K562 (cell line): ENCODE measurements around the gene SLC30A7. TPM values are rescaled to one million over a fixed set of nuclear protein-coding genes. Genes with fewer than 3 reads are reported as not detected.
A peak's percentile ranks its signal among the peaks of the same experiment; 100 is the strongest.

Source experiments
- CBX5 ChIP-seq: IDR thresholded peaks from 2 replicates; pipeline ENCODE4 v1.6.1; 2014; ENCODE audit warnings: low read depth, borderline replicate concordance
- HDAC1 ChIP-seq, 2 experiments: fragments of 450-650 bp; IDR thresholded peaks; 2 replicates each; pipeline ENCODE4 v1.6.1; 2016 to 2017; ENCODE audit warnings: inconsistent platforms in 1 of 2, mild to moderate bottlenecking in 1 of 2, moderate library complexity in 1 of 2
- HDGF ChIP-seq: fragments of 450-650 bp; IDR thresholded peaks from 2 replicates; pipeline ENCODE4 v1.6.1; 2016
- KHSRP ChIP-seq: fragments of 450-650 bp; IDR thresholded peaks from 2 replicates; pipeline ENCODE4 v1.6.1; 2017
- NELFE ChIP-seq: IDR thresholded peaks from 2 replicates; pipeline ENCODE4 v1.6.1; 2011; ENCODE audit warnings: mild to moderate bottlenecking; ENCODE audit not compliant: insufficient read depth, insufficient read length
- PCBP2 ChIP-seq: fragments of 200-400 bp; formaldehyde crosslinking; IDR thresholded peaks from 2 replicates; pipeline ENCODE4 v1.6.1; 2018; ENCODE audit warnings: low read length, low read depth, mild to moderate bottlenecking, moderate library complexity; ENCODE audit not compliant: poor library complexity, severe bottlenecking
- PHF8 ChIP-seq: fragments of 200-600 bp; sonication (generic); IDR thresholded peaks from 2 replicates; pipeline ENCODE4 v1.6.1; 2012; ENCODE audit warnings: mixed run types, mild to moderate bottlenecking, inconsistent platforms, low read length, moderate library complexity, borderline replicate concordance
- RCOR1 ChIP-seq, 2 experiments: IDR thresholded peaks; 2 replicates each; pipeline ENCODE4 v1.6.1; 2012; ENCODE audit warnings: low read depth in 2 of 2, low read length in 2 of 2, borderline replicate concordance in 1 of 2, improper control_type of control experiment in 1 of 2
- RFX5 ChIP-seq: IDR thresholded peaks from 2 replicates; pipeline ENCODE4 v1.6.1; 2011; ENCODE audit warnings: low read depth, mild to moderate bottlenecking, improper control_type of control experiment, low read length
- SLC30A9 ChIP-seq: fragments of 250-450 bp; sonication (Bioruptor Pico); IDR thresholded peaks from 2 replicates; pipeline ENCODE4 v1.8.0; 2022; ENCODE audit warnings: mild to moderate bottlenecking, moderate library complexity
- TAF9B ChIP-seq: fragments of 450-650 bp; IDR thresholded peaks from 2 replicates; pipeline ENCODE4 v1.6.1; 2018; ENCODE audit warnings: mild to moderate bottlenecking; ENCODE audit not compliant: partially characterized antibody
- ZNF134 ChIP-seq: fragments of 250-450 bp; sonication (Bioruptor Pico); conservative IDR thresholded peaks from 2 replicates; pipeline ENCODE4 v1.4.0; 2020
- ZSCAN29 ChIP-seq: fragments of 450-650 bp; IDR thresholded peaks from 2 replicates; pipeline ENCODE4 v1.6.1; 2017
- polyA plus RNA-seq, 8 experiments: library from polyadenylated mRNA; depleted of rRNA in 4 of 8; stranded (reverse) in 5 of 8; unstranded in 3 of 8; fragments of >200 nt; fragmentation: Nextera tagmentation in 2 of 8; fragmentation: Illumina TruSeq in 1 of 8; extraction: Ambion mirVana in 2 of 8; extraction: Trizol in 1 of 8; gene quantifications; 2 replicates each; pipeline versions ENCODE4 v1.2.1 to v1.2.3, GENCODE V29; 2011 to 2014; ENCODE audit warnings: inconsistent platforms in 1 of 8, missing spikeins in 1 of 8
- total RNA-seq, 7 experiments: library from RNA; depleted of rRNA in 6 of 7; stranded (reverse); fragments of >200 nt in 6 of 7; fragmentation: Illumina TruSeq in 2 of 7; extraction: Trizol in 2 of 7; gene quantifications; 2 replicates each; pipeline versions ENCODE4 v1.2.1 to v1.2.3, GENCODE V29; 2011 to 2021; ENCODE audit warnings: low replicate concordance in 1 of 7
- TF ChIP-seq, protein P1 (sequence below): sonication (generic); formaldehyde crosslinking; IDR thresholded peaks from 2 replicates; pipeline ENCODE4 v1.8.0; 2023; ENCODE audit warnings: mild to moderate bottlenecking, missing genetic modification reagents
- TF ChIP-seq, protein P2 (sequence below): fragments of 450-650 bp; formaldehyde crosslinking; IDR thresholded peaks from 2 replicates; pipeline ENCODE4 v1.4.0; 2020; ENCODE audit warnings: mild to moderate bottlenecking, moderate library complexity
- TF ChIP-seq, protein P3 (sequence below): fragments of 250-450 bp; sonication (Bioruptor Pico); IDR thresholded peaks from 2 replicates; pipeline ENCODE4 v1.8.0; 2021; ENCODE audit warnings: moderate library complexity, mild to moderate bottlenecking, inconsistent platforms
- TF ChIP-seq, protein P4 (sequence below): fragments of 150-350 bp; IDR thresholded peaks from 2 replicates; pipeline ENCODE4 v1.6.1; 2014; ENCODE audit warnings: low read depth, mild to moderate bottlenecking, low read length, borderline replicate concordance

Gene SLC30A7
- total and polyA plus RNA-seq, 9 of the 15 experiments (the other 6 are each of a cell fraction or from before 2014, with no cell fraction given), result 3.5 to 17.1 (median 7.2) TPM

DNA sequence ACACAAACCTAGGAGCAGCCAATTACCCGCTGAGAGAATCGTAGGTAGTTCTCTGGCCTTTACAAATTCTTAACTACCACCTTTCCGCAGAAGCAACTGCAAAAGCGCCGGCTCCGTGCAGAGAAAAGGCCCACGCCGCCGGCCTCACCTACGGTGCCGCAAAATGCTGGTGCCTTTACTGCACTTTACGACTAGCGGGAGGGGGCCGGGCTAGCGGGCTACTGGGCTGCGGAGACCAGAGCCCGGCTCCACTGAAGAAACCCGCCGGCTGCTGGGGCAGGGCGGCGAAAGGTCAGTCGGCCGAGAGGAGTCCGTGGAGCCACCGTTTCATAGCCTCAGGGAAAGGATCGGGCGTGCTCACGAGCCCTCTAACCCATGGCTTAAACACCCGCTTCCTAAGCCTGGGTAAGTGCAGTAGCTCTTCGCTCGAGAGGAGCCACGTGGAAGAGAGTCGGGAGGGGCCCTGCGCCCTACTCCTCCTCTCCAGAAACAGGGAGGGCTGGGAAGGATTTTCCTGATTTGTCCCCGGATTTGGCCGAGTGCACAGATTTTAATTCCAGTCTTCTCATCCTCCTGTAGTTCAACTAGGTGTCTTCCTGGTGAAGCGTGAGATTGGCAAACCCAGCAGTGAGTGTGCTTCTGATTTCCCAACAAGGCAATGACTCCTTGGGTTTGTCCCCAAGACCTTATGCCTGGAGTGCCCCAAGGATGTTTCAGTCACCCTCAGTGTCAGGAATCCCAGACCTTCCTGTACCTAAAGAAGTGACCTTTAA is 130.0 kb downstream of the SLC30A7 start, which contains the start of gene DPH5 (continued):
- peak; percentile 98 for TF ChIP-seq PHF8
- no peak for TF ChIP-seq SLC30A9 (CRISPR knock-in tag)
- TF ChIP-seq, protein P1, sequence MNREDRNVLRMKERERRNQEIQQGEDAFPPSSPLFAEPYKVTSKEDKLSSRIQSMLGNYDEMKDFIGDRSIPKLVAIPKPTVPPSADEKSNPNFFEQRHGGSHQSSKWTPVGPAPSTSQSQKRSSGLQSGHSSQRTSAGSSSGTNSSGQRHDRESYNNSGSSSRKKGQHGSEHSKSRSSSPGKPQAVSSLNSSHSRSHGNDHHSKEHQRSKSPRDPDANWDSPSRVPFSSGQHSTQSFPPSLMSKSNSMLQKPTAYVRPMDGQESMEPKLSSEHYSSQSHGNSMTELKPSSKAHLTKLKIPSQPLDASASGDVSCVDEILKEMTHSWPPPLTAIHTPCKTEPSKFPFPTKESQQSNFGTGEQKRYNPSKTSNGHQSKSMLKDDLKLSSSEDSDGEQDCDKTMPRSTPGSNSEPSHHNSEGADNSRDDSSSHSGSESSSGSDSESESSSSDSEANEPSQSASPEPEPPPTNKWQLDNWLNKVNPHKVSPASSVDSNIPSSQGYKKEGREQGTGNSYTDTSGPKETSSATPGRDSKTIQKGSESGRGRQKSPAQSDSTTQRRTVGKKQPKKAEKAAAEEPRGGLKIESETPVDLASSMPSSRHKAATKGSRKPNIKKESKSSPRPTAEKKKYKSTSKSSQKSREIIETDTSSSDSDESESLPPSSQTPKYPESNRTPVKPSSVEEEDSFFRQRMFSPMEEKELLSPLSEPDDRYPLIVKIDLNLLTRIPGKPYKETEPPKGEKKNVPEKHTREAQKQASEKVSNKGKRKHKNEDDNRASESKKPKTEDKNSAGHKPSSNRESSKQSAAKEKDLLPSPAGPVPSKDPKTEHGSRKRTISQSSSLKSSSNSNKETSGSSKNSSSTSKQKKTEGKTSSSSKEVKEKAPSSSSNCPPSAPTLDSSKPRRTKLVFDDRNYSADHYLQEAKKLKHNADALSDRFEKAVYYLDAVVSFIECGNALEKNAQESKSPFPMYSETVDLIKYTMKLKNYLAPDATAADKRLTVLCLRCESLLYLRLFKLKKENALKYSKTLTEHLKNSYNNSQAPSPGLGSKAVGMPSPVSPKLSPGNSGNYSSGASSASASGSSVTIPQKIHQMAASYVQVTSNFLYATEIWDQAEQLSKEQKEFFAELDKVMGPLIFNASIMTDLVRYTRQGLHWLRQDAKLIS (CRISPR knock-in tag), result no peak
- no peak for TF ChIP-seq ZNF134 (CRISPR knock-in tag)
- TF ChIP-seq PCBP2, result no peak
- no peak for TF ChIP-seq CBX5
- TF ChIP-seq, protein P2, sequence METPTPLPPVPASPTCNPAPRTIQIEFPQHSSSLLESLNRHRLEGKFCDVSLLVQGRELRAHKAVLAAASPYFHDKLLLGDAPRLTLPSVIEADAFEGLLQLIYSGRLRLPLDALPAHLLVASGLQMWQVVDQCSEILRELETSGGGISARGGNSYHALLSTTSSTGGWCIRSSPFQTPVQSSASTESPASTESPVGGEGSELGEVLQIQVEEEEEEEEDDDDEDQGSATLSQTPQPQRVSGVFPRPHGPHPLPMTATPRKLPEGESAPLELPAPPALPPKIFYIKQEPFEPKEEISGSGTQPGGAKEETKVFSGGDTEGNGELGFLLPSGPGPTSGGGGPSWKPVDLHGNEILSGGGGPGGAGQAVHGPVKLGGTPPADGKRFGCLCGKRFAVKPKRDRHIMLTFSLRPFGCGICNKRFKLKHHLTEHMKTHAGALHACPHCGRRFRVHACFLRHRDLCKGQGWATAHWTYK (CRISPR knock-in tag), result peak; percentile 84
- no peak for TF ChIP-seq HDGF
- TF ChIP-seq HDAC1 (IDR thresholded peaks at IDR 0.05), result peak; percentile 27 to 93; a peak in 2 of 4 replicates
- TF ChIP-seq TAF9B, result peak; percentile 90
- TF ChIP-seq, protein P3, sequence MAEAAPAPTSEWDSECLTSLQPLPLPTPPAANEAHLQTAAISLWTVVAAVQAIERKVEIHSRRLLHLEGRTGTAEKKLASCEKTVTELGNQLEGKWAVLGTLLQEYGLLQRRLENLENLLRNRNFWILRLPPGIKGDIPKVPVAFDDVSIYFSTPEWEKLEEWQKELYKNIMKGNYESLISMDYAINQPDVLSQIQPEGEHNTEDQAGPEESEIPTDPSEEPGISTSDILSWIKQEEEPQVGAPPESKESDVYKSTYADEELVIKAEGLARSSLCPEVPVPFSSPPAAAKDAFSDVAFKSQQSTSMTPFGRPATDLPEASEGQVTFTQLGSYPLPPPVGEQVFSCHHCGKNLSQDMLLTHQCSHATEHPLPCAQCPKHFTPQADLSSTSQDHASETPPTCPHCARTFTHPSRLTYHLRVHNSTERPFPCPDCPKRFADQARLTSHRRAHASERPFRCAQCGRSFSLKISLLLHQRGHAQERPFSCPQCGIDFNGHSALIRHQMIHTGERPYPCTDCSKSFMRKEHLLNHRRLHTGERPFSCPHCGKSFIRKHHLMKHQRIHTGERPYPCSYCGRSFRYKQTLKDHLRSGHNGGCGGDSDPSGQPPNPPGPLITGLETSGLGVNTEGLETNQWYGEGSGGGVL (CRISPR knock-in tag), result no peak
- TF ChIP-seq, protein P4, sequence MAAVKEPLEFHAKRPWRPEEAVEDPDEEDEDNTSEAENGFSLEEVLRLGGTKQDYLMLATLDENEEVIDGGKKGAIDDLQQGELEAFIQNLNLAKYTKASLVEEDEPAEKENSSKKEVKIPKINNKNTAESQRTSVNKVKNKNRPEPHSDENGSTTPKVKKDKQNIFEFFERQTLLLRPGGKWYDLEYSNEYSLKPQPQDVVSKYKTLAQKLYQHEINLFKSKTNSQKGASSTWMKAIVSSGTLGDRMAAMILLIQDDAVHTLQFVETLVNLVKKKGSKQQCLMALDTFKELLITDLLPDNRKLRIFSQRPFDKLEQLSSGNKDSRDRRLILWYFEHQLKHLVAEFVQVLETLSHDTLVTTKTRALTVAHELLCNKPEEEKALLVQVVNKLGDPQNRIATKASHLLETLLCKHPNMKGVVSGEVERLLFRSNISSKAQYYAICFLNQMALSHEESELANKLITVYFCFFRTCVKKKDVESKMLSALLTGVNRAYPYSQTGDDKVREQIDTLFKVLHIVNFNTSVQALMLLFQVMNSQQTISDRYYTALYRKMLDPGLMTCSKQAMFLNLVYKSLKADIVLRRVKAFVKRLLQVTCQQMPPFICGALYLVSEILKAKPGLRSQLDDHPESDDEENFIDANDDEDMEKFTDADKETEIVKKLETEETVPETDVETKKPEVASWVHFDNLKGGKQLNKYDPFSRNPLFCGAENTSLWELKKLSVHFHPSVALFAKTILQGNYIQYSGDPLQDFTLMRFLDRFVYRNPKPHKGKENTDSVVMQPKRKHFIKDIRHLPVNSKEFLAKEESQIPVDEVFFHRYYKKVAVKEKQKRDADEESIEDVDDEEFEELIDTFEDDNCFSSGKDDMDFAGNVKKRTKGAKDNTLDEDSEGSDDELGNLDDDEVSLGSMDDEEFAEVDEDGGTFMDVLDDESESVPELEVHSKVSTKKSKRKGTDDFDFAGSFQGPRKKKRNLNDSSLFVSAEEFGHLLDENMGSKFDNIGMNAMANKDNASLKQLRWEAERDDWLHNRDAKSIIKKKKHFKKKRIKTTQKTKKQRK, result no peak
- TF ChIP-seq ZSCAN29, result 0 out of 2 replicates have a peak, but pooled peaks have one; percentile 46
- no peak for TF ChIP-seq KHSRP
- TF ChIP-seq RCOR1 (IDR thresholded peaks at IDR 0.05; ENCODE audit: borderline replicate concordance in 1 of 2, low read depth in 2 of 2, low read length in 2 of 2), result 0 out of 4 replicates have a peak, but pooled peaks of 1 of the 2 experiments have one; percentile 41
- no peak for TF ChIP-seq NELFE
- 0 out of 2 replicates have a peak, but pooled peaks have one; percentile 6 for TF ChIP-seq RFX5
